Fibroblast of lung (primary cell): ENCODE results near the gene GRIPAP1. TPM values are rescaled to one million over a fixed set of nuclear protein-coding genes. Genes with fewer than 3 reads are reported as not detected.

Experiments used
- DNase-seq, 2 donors: peaks; one replicate each; pipeline versions ENCODE4 v3.0.0 to v3.0.0-alpha.2; 2010; ENCODE audit warnings: low read depth in 2 of 2
- H2AFZ ChIP-seq: 2 replicates; pipeline ENCODE4 v1.5.1; 2012; ENCODE audit warnings: low read length, control low read depth, inconsistent platforms
- H3K27ac ChIP-seq: 2 replicates; pipeline ENCODE4 v1.5.1; 2011; ENCODE audit warnings: low read length, control low read depth; ENCODE audit not compliant: insufficient read depth
- H3K27me3 ChIP-seq: 2 replicates; pipeline ENCODE4 v1.5.1; 2011; ENCODE audit warnings: mild to moderate bottlenecking, low read length; ENCODE audit not compliant: control insufficient read depth, insufficient read depth
- H3K36me3 ChIP-seq: 2 replicates; pipeline ENCODE4 v1.5.1; 2011; ENCODE audit warnings: low read length; ENCODE audit not compliant: control insufficient read depth, insufficient read depth
- H3K4me1 ChIP-seq: 2 replicates; pipeline ENCODE4 v1.5.1; 2011; ENCODE audit warnings: low read length; ENCODE audit not compliant: control insufficient read depth, insufficient read depth; ENCODE audit errors: extremely low read depth
- H3K4me2 ChIP-seq: 2 replicates; pipeline ENCODE4 v1.5.1; 2011; ENCODE audit warnings: low read length, control low read depth; ENCODE audit not compliant: insufficient read depth; ENCODE audit errors: extremely low read depth
- H3K4me3 ChIP-seq, 4 experiments: fragments of 200-600 bp in 1 of 4; sonication (generic) in 1 of 4; replicated peaks in 1 of 4; 2 replicates each; pipeline ENCODE4 v1.5.1; 2011 to 2016; ENCODE audit warnings: low read length in 4 of 4, low read depth in 3 of 4, mild to moderate bottlenecking in 3 of 4, control low read depth in 2 of 4, inconsistent platforms in 1 of 4, mixed read lengths in 1 of 4; ENCODE audit not compliant: insufficient read depth in 1 of 4; ENCODE audit errors: control extremely low read depth in 1 of 4
- H3K79me2 ChIP-seq: 2 replicates; pipeline ENCODE4 v1.5.1; 2012; ENCODE audit warnings: mild to moderate bottlenecking, low read length, inconsistent platforms; ENCODE audit not compliant: control insufficient read depth, insufficient read depth
- H3K9ac ChIP-seq: 2 replicates; pipeline ENCODE4 v1.5.1; 2011; ENCODE audit warnings: mild to moderate bottlenecking, low read length, control low read depth; ENCODE audit not compliant: insufficient read depth
- H3K9me3 ChIP-seq: 2 replicates; pipeline ENCODE4 v1.5.1; 2012; ENCODE audit warnings: low read depth, low read length; ENCODE audit not compliant: control insufficient read depth, insufficient read depth
- H4K20me1 ChIP-seq: 2 replicates; pipeline ENCODE4 v1.5.1; 2011; ENCODE audit warnings: low read length; ENCODE audit not compliant: control insufficient read depth, insufficient read depth; ENCODE audit errors: extremely low read depth
- EZH2 ChIP-seq: IDR thresholded peaks from 2 replicates; pipeline ENCODE4 v1.5.1; 2012; ENCODE audit warnings: low read length, control low read depth, mild to moderate bottlenecking; ENCODE audit errors: missing control alignments
- polyA plus RNA-seq, 2 donors: library from polyadenylated mRNA; depleted of rRNA in 1 of 2; stranded (reverse) in 1 of 2; unstranded in 1 of 2; fragments of >200 nt; gene quantifications; 2 replicates each; pipeline ENCODE4 v1.2.1, GENCODE V29; 2011 to 2012; ENCODE audit warnings: missing spikeins in 1 of 2
- total RNA-seq: library from RNA; depleted of rRNA; stranded (reverse); fragments of >200 nt; gene quantifications from 2 replicates; pipeline ENCODE4 v1.2.1, GENCODE V29; 2014
- TF ChIP-seq, protein P1 (sequence below), 2 donors: IDR thresholded peaks in 1 of 2; conservative IDR thresholded peaks in 1 of 2; 1 replicate in 1 of 2; 2 replicates in 1 of 2; pipeline ENCODE4 v1.5.1; 2011 to 2012; ENCODE audit warnings: low read length in 2 of 2, control low read depth in 1 of 2, inconsistent platforms in 1 of 2, low read depth in 1 of 2, mild to moderate bottlenecking in 1 of 2

GRIPAP1 gene
- total and polyA plus RNA-seq, 2 donors (not counting 1 experiment from before 2014, with no cell fraction given), result 18.5 to 26.4 TPM

GRCh38 chrX:48923771-48924170 lies 78.3 kb downstream of the GRIPAP1 start:
- no peaks in the 10 kb centered on the region for H3K9me3 ChIP-seq
- H3K9ac ChIP-seq, result no peak overlapping the region
- no peaks in the 10 kb centered on the region for H3K4me1 ChIP-seq
- H3K4me2 ChIP-seq, result no peak overlapping the region
- no peak overlapping the region for H3K27ac ChIP-seq
- H3K36me3 ChIP-seq, result peaks cover 4% of the 10 kb centered on the region
- H3K79me2 ChIP-seq, result no peaks in the 10 kb centered on the region
- DNase-seq, result no peak
- no peak overlapping the region for H3K4me3 ChIP-seq
- H3K27me3 ChIP-seq, result no peaks in the 10 kb centered on the region
- H4K20me1 ChIP-seq, result no peaks in the 10 kb centered on the region
- no peak overlapping the region for H2AFZ ChIP-seq
- no peak for TF ChIP-seq EZH2
- TF ChIP-seq, protein P1, sequence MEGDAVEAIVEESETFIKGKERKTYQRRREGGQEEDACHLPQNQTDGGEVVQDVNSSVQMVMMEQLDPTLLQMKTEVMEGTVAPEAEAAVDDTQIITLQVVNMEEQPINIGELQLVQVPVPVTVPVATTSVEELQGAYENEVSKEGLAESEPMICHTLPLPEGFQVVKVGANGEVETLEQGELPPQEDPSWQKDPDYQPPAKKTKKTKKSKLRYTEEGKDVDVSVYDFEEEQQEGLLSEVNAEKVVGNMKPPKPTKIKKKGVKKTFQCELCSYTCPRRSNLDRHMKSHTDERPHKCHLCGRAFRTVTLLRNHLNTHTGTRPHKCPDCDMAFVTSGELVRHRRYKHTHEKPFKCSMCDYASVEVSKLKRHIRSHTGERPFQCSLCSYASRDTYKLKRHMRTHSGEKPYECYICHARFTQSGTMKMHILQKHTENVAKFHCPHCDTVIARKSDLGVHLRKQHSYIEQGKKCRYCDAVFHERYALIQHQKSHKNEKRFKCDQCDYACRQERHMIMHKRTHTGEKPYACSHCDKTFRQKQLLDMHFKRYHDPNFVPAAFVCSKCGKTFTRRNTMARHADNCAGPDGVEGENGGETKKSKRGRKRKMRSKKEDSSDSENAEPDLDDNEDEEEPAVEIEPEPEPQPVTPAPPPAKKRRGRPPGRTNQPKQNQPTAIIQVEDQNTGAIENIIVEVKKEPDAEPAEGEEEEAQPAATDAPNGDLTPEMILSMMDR (conservative IDR thresholded peaks at IDR 0.05 in 1 of 2, IDR thresholded peaks at IDR 0.05 in 1 of 2; ENCODE audit: low read depth in 1 of 2, low read length in 2 of 2), result no peak

Other genes starting within 250 kb of the GRIPAP1 start
- gene GLOD5, start 240.5 kb downstream of the GRIPAP1 start, total RNA-seq, result not detected in 2 replicates
- gene GLOD5, start 240.5 kb downstream of the GRIPAP1 start, polyA plus RNA-seq, result not detected in 2 replicates
- gene GATA1, start 215.7 kb downstream of the GRIPAP1 start, total RNA-seq, result not detected in 2 replicates
- 0.07 TPM in 1 of 2 replicates, not detected in the other for gene GATA1, start 215.7 kb downstream of the GRIPAP1 start, polyA plus RNA-seq
- gene HDAC6, start 200.2 kb downstream of the GRIPAP1 start, total RNA-seq, result 31.3 and 32.5 TPM in 2 replicates
- 18.0 and 20.0 TPM in 2 replicates for gene HDAC6, start 200.2 kb downstream of the GRIPAP1 start, polyA plus RNA-seq
- gene ERAS, start 175.8 kb downstream of the GRIPAP1 start, total RNA-seq, result not detected in 2 replicates
- 0.05 TPM in 1 of 2 replicates, not detected in the other for gene ERAS, start 175.8 kb downstream of the GRIPAP1 start, polyA plus RNA-seq
- 0.17 and 0.51 TPM in 2 replicates for gene PCSK1N, start 166.7 kb downstream of the GRIPAP1 start, total RNA-seq
- gene PCSK1N, start 166.7 kb downstream of the GRIPAP1 start, polyA plus RNA-seq, result 0.08 TPM in 1 of 2 replicates, not detected in the other
- 22.3 and 32.0 TPM in 2 replicates for gene TIMM17B, start 104.5 kb downstream of the GRIPAP1 start, total RNA-seq
- 19.0 and 24.8 TPM in 2 replicates for gene TIMM17B, start 104.5 kb downstream of the GRIPAP1 start, polyA plus RNA-seq
- 57.0 and 70.9 TPM in 2 replicates for gene PQBP1, start 104.3 kb downstream of the GRIPAP1 start, total RNA-seq
- gene PQBP1, start 104.3 kb downstream of the GRIPAP1 start, polyA plus RNA-seq, result 41.1 and 57.0 TPM in 2 replicates
- 8.5 and 9.6 TPM in 2 replicates for gene SLC35A2, start 90.6 kb downstream of the GRIPAP1 start, total RNA-seq
- 33.0 and 41.2 TPM in 2 replicates for gene SLC35A2, start 90.6 kb downstream of the GRIPAP1 start, polyA plus RNA-seq
- gene PIM2, start 83.2 kb downstream of the GRIPAP1 start, total RNA-seq, result 2.3 and 3.1 TPM in 2 replicates
- gene PIM2, start 83.2 kb downstream of the GRIPAP1 start, polyA plus RNA-seq, result 3.7 and 5.0 TPM in 2 replicates
- 23.6 and 33.0 TPM in 2 replicates for gene OTUD5, start 44.7 kb downstream of the GRIPAP1 start, total RNA-seq
- gene OTUD5, start 44.7 kb downstream of the GRIPAP1 start, polyA plus RNA-seq, result 41.4 and 46.6 TPM in 2 replicates
- 0.77 and 1.3 TPM in 2 replicates for gene KCND1, start 30.4 kb downstream of the GRIPAP1 start, total RNA-seq
- gene KCND1, start 30.4 kb downstream of the GRIPAP1 start, polyA plus RNA-seq, result 0.25 and 0.41 TPM in 2 replicates
- 24.7 and 36.8 TPM in 2 replicates for gene TFE3, start 41.1 kb upstream of the GRIPAP1 start, total RNA-seq
- gene TFE3, start 41.1 kb upstream of the GRIPAP1 start, polyA plus RNA-seq, result 18.9 and 22.2 TPM in 2 replicates
- gene CCDC120, start 56.7 kb upstream of the GRIPAP1 start, total RNA-seq, result 0.51 and 0.66 TPM in 2 replicates
- gene CCDC120, start 56.7 kb upstream of the GRIPAP1 start, polyA plus RNA-seq, result 0.52 and 0.55 TPM in 2 replicates
- gene PRAF2, start 71.7 kb upstream of the GRIPAP1 start, total RNA-seq, result 6.4 and 11.9 TPM in 2 replicates
- 33.1 and 33.5 TPM in 2 replicates for gene PRAF2, start 71.7 kb upstream of the GRIPAP1 start, polyA plus RNA-seq
- gene WDR45, start 77.6 kb upstream of the GRIPAP1 start, total RNA-seq, result 59.8 TPM in 2 replicates
- gene WDR45, start 77.6 kb upstream of the GRIPAP1 start, polyA plus RNA-seq, result 69.4 and 76.4 TPM in 2 replicates
- 15.7 and 19.8 TPM in 2 replicates for gene GPKOW, start 121.5 kb upstream of the GRIPAP1 start, total RNA-seq
- 20.2 and 21.0 TPM in 2 replicates for gene GPKOW, start 121.5 kb upstream of the GRIPAP1 start, polyA plus RNA-seq
- gene MAGIX, start 160.5 kb upstream of the GRIPAP1 start, total RNA-seq, result 1.0 and 1.7 TPM in 2 replicates
- gene MAGIX, start 160.5 kb upstream of the GRIPAP1 start, polyA plus RNA-seq, result 0.34 and 0.40 TPM in 2 replicates
- gene PLP2, start 169.6 kb upstream of the GRIPAP1 start, total RNA-seq, result 10.5 and 23.3 TPM in 2 replicates
- 212 and 317 TPM in 2 replicates for gene PLP2, start 169.6 kb upstream of the GRIPAP1 start, polyA plus RNA-seq
- 4.6 and 7.4 TPM in 2 replicates for gene PRICKLE3, start 184.1 kb upstream of the GRIPAP1 start, total RNA-seq
- gene PRICKLE3, start 184.1 kb upstream of the GRIPAP1 start, polyA plus RNA-seq, result 2.7 and 3.5 TPM in 2 replicates
- 0.17 and 0.26 TPM in 2 replicates for gene SYP, start 197.9 kb upstream of the GRIPAP1 start, total RNA-seq
- 0.08 and 0.15 TPM in 2 replicates for gene SYP, start 197.9 kb upstream of the GRIPAP1 start, polyA plus RNA-seq
- 0.17 and 0.26 TPM in 2 replicates for gene CACNA1F, start 231.1 kb upstream of the GRIPAP1 start, total RNA-seq
- not detected in 2 replicates for gene CACNA1F, start 231.1 kb upstream of the GRIPAP1 start, polyA plus RNA-seq
- 7.2 and 8.9 TPM in 2 replicates for gene CCDC22, start 233.2 kb upstream of the GRIPAP1 start, total RNA-seq
- gene CCDC22, start 233.2 kb upstream of the GRIPAP1 start, polyA plus RNA-seq, result 4.6 and 7.4 TPM in 2 replicates